GM23248 (cell line): ENCODE measurements around the gene ZNF586.

Source experiments
- EZH2 ChIP-seq: fragments of 200-600 bp; sonication (generic); IDR thresholded peaks from 2 replicates; pipeline ENCODE4 v1.6.1; 2018; ENCODE audit warnings: antibody characterized with exemption, mild to moderate bottlenecking; ENCODE audit not compliant: insufficient read depth, poor library complexity, severe bottlenecking
- EZH2phosphoT487 ChIP-seq: fragments of 200-600 bp; sonication (generic); IDR thresholded peaks from 2 replicates; pipeline ENCODE4 v1.6.1; 2018; ENCODE audit warnings: antibody characterized with exemption, moderate library complexity, mild to moderate bottlenecking, low read depth; ENCODE audit not compliant: insufficient read depth

DNA sequence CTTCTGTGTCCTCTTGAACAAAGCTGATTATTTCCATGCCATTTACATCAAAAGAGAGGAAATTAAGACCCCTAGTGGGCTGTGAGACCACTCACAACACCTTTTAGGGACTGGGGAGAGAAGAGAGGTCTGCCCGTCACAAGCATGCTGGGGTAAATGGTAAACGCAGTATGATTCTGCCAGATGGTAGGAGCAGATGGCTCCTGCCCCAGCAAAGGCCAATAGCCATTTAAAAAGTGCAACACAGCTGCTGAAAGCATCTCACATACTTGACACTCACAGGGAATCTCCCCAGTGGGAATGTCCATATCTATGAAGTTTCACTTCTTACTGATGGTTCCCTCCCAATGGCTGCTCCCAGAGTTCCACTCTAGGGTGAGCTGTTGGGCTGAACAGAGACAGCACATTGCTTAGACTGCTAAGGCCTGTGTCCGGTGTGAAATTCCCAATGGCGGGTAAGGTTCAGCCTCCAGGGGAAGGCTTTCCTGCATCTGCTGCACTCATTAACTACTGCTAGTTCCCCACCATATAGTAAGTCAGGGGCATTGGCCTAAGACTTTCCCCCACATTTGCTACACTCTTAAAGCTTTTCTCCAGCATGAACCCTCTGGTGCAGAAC is 49.5 kb upstream of the ZNF586 start:
- TF ChIP-seq EZH2phosphoT487: no peak
- TF ChIP-seq EZH2: no peak
